IPS-NIHi11 (cell line): ENCODE results near the gene DIO2.

Experiments used
- DNase-seq: peaks from one replicate; pipeline ENCODE4 v3.0.0; 2012; ENCODE audit warnings: mixed read lengths, low spot score

The DIO2 gene

DNA sequence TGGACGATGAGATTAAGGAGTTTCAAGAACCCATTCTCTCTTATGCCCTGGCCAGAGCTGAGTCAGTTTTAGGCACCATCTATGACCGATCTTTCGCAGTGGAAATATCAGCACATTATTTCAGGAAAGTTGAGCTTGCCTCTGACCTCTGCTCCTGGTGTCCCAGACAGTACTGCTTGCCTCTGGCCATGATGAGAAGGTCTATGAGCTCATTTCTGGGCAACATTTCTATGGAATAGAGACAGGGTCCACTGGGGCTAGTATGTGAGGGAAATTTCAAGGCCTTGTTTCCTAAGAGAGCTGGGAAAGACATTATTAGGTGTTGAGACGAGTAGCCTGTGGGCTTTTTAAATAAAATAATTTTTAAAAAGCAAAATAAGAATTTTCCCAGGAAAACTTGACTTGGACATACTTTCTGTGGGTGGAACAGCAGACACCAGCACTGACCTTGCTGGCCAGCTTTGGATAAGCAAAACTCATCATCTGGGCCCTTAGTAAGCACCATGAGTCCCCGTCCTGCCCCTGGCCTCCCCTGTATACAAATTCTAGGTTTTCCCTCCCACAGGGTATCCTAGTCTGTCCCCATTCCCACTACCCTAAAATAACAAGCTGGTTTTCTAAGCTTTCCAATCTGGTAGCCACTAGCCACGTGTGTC is 43.4 kb downstream of the DIO2 start:
- no peak for DNase-seq

DNA sequence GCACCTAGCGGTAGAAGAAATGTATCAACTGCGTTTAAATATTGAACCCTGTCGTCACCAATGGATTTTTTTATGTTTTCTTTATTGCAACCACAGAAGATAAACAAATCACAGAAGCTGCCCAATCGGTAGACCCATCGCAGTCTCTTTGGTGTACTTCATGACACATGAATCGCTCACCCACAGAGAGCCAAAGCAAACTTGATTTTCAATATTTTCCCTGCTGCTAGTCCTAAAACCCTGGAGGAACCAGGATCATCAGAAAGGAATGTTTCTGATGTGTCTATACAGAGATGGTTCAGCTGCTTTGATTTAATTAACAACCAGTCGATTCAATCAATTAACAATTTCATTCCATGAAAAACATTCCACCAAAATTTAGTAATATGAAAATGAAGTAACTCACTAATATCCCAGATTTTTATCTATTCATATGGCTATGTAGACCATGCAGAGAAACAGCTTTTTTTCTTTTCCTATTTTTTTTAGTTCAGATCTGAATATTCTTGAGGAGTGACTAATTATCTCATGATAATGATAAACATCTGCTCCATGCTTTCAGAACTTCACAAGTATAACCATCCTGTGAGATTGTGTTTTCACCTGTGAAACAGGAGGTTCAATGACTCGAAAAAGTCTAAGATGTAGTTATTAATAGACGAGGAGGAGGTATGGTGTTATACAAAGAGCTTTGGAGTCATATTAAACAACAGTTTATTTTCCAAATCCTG is 46.1 kb downstream of the DIO2 start:
- DNase-seq = no peak

GRCh38 chr14:80152763-80153162 is 58.5 kb downstream of the DIO2 start:
- no peak for DNase-seq

- no peak for DNase-seq
Observed at GRCh38 chr14:80152166-80152565, 59.1 kb downstream of the DIO2 start.

DNA sequence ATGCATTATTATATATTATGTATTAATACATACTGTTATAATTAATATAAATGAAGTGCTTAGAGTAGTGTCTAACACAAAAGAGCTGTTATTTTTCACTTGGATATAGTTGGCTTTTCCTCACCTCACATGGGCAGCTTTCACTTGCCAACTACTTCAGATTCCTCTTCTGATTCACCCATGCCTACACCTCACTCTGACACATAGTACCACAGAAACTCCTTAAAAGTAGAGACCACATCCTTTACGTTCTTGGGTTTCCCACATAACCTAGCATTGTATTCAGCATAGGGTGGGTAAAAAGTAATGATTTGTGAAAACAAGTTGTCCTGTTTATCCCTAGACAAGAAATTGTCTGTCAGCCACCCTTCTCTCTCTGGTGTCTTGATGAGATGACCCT is 61.0 kb downstream of the DIO2 start:
- DNase-seq = no peak
